ENCODE measurements around the gene EML4. TPM values are rescaled to one million over a fixed set of nuclear protein-coding genes. Genes with fewer than 3 reads are reported as not detected.
"Not testable (repeated sequence)": the region's sequence is repeated elsewhere in the genome, so short reads cannot be mapped to it uniquely, and the experiment has no call there.

Gene EML4
- total RNA-seq, 3 donors from 2014 or later: 57.1 to 60.0 (median 58.2) TPM

- ATAC-seq (peak in 1 of 2 donors; percentile 56), DNase-seq (no peak)
- H3K27me3 Mint-ChIP-seq (ENCODE audit: low read depth): no peaks in the 10 kb centered on the region
- H3K4me3 Mint-ChIP-seq: no peak overlapping the region
- peaks cover 5% of the 10 kb centered on the region for H3K4me1 Mint-ChIP-seq (ENCODE audit: low read depth)
- H3K9me3 Mint-ChIP-seq: no peaks in the 10 kb centered on the region
- H3K36me3 Mint-ChIP-seq (ENCODE audit: insufficient read depth): peaks cover 37% of the 10 kb centered on the region
These were observed 159.1 kb downstream of the EML4 start for GRCh38 chr2:42328148-42328833.

- Mint-ChIP-seq H3K27me3 (ENCODE audit: low read depth) (no peaks in the 10 kb centered on the region), H3K4me1 (ENCODE audit: low read depth) (peaks cover 5% of the 10 kb centered on the region)
These were observed 159.8 kb downstream of the EML4 start for GRCh38 chr2:42328923-42329322.

GRCh38 chr2:42329736-42330135, 160.6 kb downstream of the EML4 start:
- Mint-ChIP-seq H3K36me3 (ENCODE audit: insufficient read depth) (peaks cover 44% of the 10 kb centered on the region), H3K9me3 (no peaks in the 10 kb centered on the region), H3K4me1 (ENCODE audit: low read depth) (peaks cover 5% of the 10 kb centered on the region), H3K4me3 (no peak overlapping the region), H3K27me3 (ENCODE audit: low read depth) (no peaks in the 10 kb centered on the region)
- ATAC-seq (no peak), DNase-seq (no peak)

More at GRCh38 chr2:42328923-42329322, 159.8 kb downstream of the EML4 start:
- Mint-ChIP-seq H3K36me3 (ENCODE audit: insufficient read depth) (peaks cover 43% of the 10 kb centered on the region), H3K4me3 (no peak overlapping the region), H3K9me3 (no peaks in the 10 kb centered on the region)
- DNase-seq: no peak
- no peak for ATAC-seq

GRCh38 chr2:42331569-42332284, 162.6 kb downstream of the EML4 start:
- Mint-ChIP-seq H3K4me3 (no peak overlapping the region), H3K36me3 (ENCODE audit: insufficient read depth) (peaks cover 51% of the 10 kb centered on the region), H3K9me3 (no peaks in the 10 kb centered on the region), H3K27me3 (ENCODE audit: low read depth) (no peaks in the 10 kb centered on the region), H3K4me1 (ENCODE audit: low read depth) (peaks cover 5% of the 10 kb centered on the region)
- ATAC-seq (no peak), DNase-seq (no peak)

GRCh38 chr2:42332575-42332974, 163.4 kb downstream of the EML4 start:
- Mint-ChIP-seq H3K9me3 (peaks cover 5% of the 10 kb centered on the region), H3K4me3 (no peak overlapping the region), H3K36me3 (ENCODE audit: insufficient read depth) (peaks cover 56% of the 10 kb centered on the region), H3K4me1 (ENCODE audit: low read depth) (peaks cover 5% of the 10 kb centered on the region), H3K27me3 (ENCODE audit: low read depth) (no peaks in the 10 kb centered on the region)
- no peak for ATAC-seq
- no peak for DNase-seq

GRCh38 chr2:42333579-42333978, 164.4 kb downstream of the EML4 start:
- peaks cover 62% of the 10 kb centered on the region for H3K36me3 Mint-ChIP-seq (ENCODE audit: insufficient read depth)
- no peaks in the 10 kb centered on the region for H3K27me3 Mint-ChIP-seq (ENCODE audit: low read depth)
- peaks cover 7% of the 10 kb centered on the region for H3K4me1 Mint-ChIP-seq (ENCODE audit: low read depth)
- no peak overlapping the region for H3K4me3 Mint-ChIP-seq
- DNase-seq: no peak
- H3K9me3 Mint-ChIP-seq: peaks cover 6% of the 10 kb centered on the region
- no peak for ATAC-seq

- no peak overlapping the region for H3K4me3 Mint-ChIP-seq
- H3K27me3 Mint-ChIP-seq (ENCODE audit: low read depth): no peaks in the 10 kb centered on the region
- peaks cover 7% of the 10 kb centered on the region for H3K4me1 Mint-ChIP-seq (ENCODE audit: low read depth)
- no peak for ATAC-seq
- H3K9me3 Mint-ChIP-seq: peaks cover 6% of the 10 kb centered on the region
- H3K36me3 Mint-ChIP-seq (ENCODE audit: insufficient read depth): peaks cover 63% of the 10 kb centered on the region
- DNase-seq: no peak
These were observed 165.1 kb downstream of the EML4 start for GRCh38 chr2:42334220-42334619.

- H3K36me3 Mint-ChIP-seq (ENCODE audit: insufficient read depth): peaks cover 59% of the 10 kb centered on the region
- not testable (repeated sequence) for H3K9me3 Mint-ChIP-seq
These were observed 165.7 kb downstream of the EML4 start for GRCh38 chr2:42334865-42335264.

GRCh38 chr2:42335514-42336104, 166.5 kb downstream of the EML4 start:
- Mint-ChIP-seq H3K27me3 (ENCODE audit: low read depth) (no peaks in the 10 kb centered on the region), H3K36me3 (ENCODE audit: insufficient read depth) (peaks cover 64% of the 10 kb centered on the region), H3K9me3 (peaks cover 6% of the 10 kb centered on the region), H3K4me1 (ENCODE audit: low read depth) (peaks cover 15% of the 10 kb centered on the region), H3K4me3 (no peak overlapping the region)
- DNase-seq (no peak), ATAC-seq (no peak)

More at GRCh38 chr2:42334865-42335264, 165.7 kb downstream of the EML4 start:
- not testable (repeated sequence) for ATAC-seq; H3K4me1 Mint-ChIP-seq (ENCODE audit: low read depth); H3K27me3 Mint-ChIP-seq (ENCODE audit: low read depth); DNase-seq; H3K4me3 Mint-ChIP-seq

GRCh38 chr2:42336361-42336965, 167.3 kb downstream of the EML4 start:
- peaks cover 64% of the 10 kb centered on the region for H3K36me3 Mint-ChIP-seq (ENCODE audit: insufficient read depth)

GRCh38 chr2:42337356-42337820, 168.2 kb downstream of the EML4 start:
- no peak for ATAC-seq
- DNase-seq: no peak
- no peak overlapping the region for H3K4me3 Mint-ChIP-seq
- peaks cover 6% of the 10 kb centered on the region for H3K9me3 Mint-ChIP-seq
- peaks cover 57% of the 10 kb centered on the region for H3K36me3 Mint-ChIP-seq (ENCODE audit: insufficient read depth)
- no peaks in the 10 kb centered on the region for H3K27me3 Mint-ChIP-seq (ENCODE audit: low read depth)
- peaks cover 25% of the 10 kb centered on the region for H3K4me1 Mint-ChIP-seq (ENCODE audit: low read depth)

More at GRCh38 chr2:42336361-42336965, 167.3 kb downstream of the EML4 start:
- DNase-seq (no peak), ATAC-seq (no peak)
- no peaks in the 10 kb centered on the region for H3K27me3 Mint-ChIP-seq (ENCODE audit: low read depth)
- H3K9me3 Mint-ChIP-seq: peaks cover 6% of the 10 kb centered on the region
- H3K4me1 Mint-ChIP-seq (ENCODE audit: low read depth): peaks cover 17% of the 10 kb centered on the region
- no peak overlapping the region for H3K4me3 Mint-ChIP-seq

GRCh38 chr2:42337846-42338566, 168.9 kb downstream of the EML4 start:
- Mint-ChIP-seq H3K27me3 (ENCODE audit: low read depth) (no peaks in the 10 kb centered on the region), H3K9me3 (peaks cover 6% of the 10 kb centered on the region), H3K36me3 (ENCODE audit: insufficient read depth) (peaks cover 53% of the 10 kb centered on the region), H3K4me3 (no peak overlapping the region), H3K4me1 (ENCODE audit: low read depth) (peaks cover 31% of the 10 kb centered on the region)
- DNase-seq: no peak
- no peak for ATAC-seq

- no peak overlapping the region for H3K4me3 Mint-ChIP-seq
- H3K27me3 Mint-ChIP-seq (ENCODE audit: low read depth): no peaks in the 10 kb centered on the region
- peaks cover 50% of the 10 kb centered on the region for H3K36me3 Mint-ChIP-seq (ENCODE audit: insufficient read depth)
- H3K4me1 Mint-ChIP-seq (ENCODE audit: low read depth): peaks cover 34% of the 10 kb centered on the region
- H3K9me3 Mint-ChIP-seq: peaks cover 6% of the 10 kb centered on the region
- DNase-seq (no peak), ATAC-seq (no peak)
These were observed 169.5 kb downstream of the EML4 start for GRCh38 chr2:42338567-42339190.
